Thyroid gland (tissue), 4 donors: ENCODE measurements around the gene SMIM41. TPM values are rescaled to one million over a fixed set of nuclear protein-coding genes. Genes with fewer than 3 reads are reported as not detected.

Experiments
- DNase-seq, 2 donors: peaks; one replicate each; pipeline ENCODE4 v3.0.0-alpha.2; 2019
- H3K27ac ChIP-seq, 3 donors: fragments of 200-600 bp; sonication (generic); 1 replicate in 2 of 3; 2 replicates in 1 of 3; pipeline ENCODE4 v1.5.1; 2016 to 2019; ENCODE audit warnings: mild to moderate bottlenecking in 1 of 3, moderate library complexity in 1 of 3
- H3K27me3 ChIP-seq: fragments of 200-600 bp; sonication (generic); one replicate; pipeline ENCODE4 v1.5.1; 2019
- H3K36me3 ChIP-seq, 2 donors: fragments of 200-600 bp; sonication (generic); one replicate each; pipeline ENCODE4 v1.5.1; 2016 to 2019
- H3K4me1 ChIP-seq, 2 donors: fragments of 200-600 bp; sonication (generic); one replicate each; pipeline ENCODE4 v1.5.1; 2017 to 2019
- H3K4me3 ChIP-seq, 3 donors: fragments of 200-600 bp; sonication (generic); replicated peaks in 1 of 3; 1 replicate in 2 of 3; 2 replicates in 1 of 3; pipeline ENCODE4 v1.5.1; 2016; ENCODE audit warnings: mild to moderate bottlenecking in 1 of 3
- H3K9me3 ChIP-seq: fragments of 200-600 bp; sonication (generic); one replicate; pipeline ENCODE4 v1.5.1; 2017
- POLR2A ChIP-seq, 2 donors: fragments of 450-650 bp; IDR thresholded peaks; one replicate each; pipeline ENCODE4 v1.6.1; 2017; ENCODE audit warnings: antibody characterized with exemption in 2 of 2, mild to moderate bottlenecking in 2 of 2, moderate library complexity in 1 of 2
- WGBS, 2 donors: methylation state at CpG; one replicate each; pipeline ENCODE4 v1.1.5; 2017; 5-methylcytosine and 5-hydroxymethylcytosine counted together
- intact Hi-C: fragments of 100-400 bp; cut with DNase I; formaldehyde crosslinking; loops from one replicate; pipeline ENCODE4 v1.15.1; 2023
- total RNA-seq, 4 donors: library from RNA; depleted of rRNA; stranded (reverse); fragments of >200 nt; gene quantifications; one replicate each; pipeline ENCODE4 v1.2.3, GENCODE V29; 2016
- TF ChIP-seq, protein P1 (sequence below), 6 experiments: fragments of 200-600 bp in 3 of 6; fragments of 450-650 bp in 3 of 6; sonication (generic) in 3 of 6; IDR thresholded peaks; one replicate each; pipeline ENCODE4 v1.5.1; 2016 to 2019; ENCODE audit warnings: antibody characterized with exemption in 6 of 6, mild to moderate bottlenecking in 2 of 6, inconsistent platforms in 1 of 6, moderate library complexity in 1 of 6

The SMIM41 gene
- total RNA-seq, 4 donors from 2014 or later, result 0.67 TPM; not detected in 3

DNA sequence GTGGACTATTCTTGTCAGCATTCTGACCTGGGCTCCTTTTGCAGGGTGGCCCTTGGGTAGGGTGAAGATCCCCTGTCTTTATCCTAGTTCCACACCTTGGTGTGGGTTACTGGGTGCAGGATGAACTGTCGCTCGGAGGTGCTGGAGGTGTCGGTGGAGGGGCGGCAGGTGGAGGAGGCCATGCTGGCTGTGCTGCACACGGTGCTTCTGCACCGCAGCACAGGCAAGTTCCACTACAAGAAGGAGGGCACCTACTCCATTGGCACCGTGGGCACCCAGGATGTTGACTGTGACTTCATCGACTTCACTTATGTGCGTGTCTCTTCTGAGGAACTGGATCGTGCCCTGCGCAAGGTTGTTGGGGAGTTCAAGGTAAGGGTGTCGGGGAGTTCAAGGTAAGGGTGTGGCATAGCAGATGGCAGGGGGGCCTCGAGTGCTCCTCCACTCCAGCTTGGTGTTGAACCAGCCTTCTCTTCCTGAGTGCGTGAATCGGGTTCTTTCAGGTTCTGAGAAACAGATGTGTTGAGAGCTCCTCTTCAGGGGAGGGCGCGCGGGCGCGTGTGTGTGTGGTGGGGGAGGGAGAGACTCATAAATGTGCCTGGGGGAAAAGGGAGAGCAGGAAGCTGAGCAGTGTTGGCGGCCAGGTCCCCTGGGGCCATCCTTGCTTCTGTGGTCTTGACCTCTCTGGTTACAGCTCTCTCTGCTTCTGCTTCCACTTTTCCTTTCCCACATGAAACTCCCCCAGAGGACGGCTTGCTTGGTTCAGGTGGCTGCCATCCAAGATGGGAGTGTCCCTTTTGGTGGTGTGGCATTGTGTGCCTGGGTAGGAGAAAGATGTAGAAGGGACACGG, 5.7 kb upstream of the SMIM41 start:
- Histone ChIP-seq H3K9me3 (no peaks in the 10 kb centered on the region), H3K36me3 (peaks cover 17 to 20% of the 10 kb centered on the region in 2 donors), H3K4me3 (no peak overlapping the region), H3K27ac (peak overlapping the region in 2 of 3 donors; percentile 45 to 83), H3K27me3 (no peaks in the 10 kb centered on the region), H3K4me1 (peaks cover 33 to 45% of the 10 kb centered on the region in 2 donors)
- DNase-seq, result peak in 1 of 2 donors; percentile 50
- WGBS, 2 donors, result 83 to 84% methylated on average over 23 of the region's 23 CpGs
- intact Hi-C loops, result no loop called here
- TF ChIP-seq, protein P1, sequence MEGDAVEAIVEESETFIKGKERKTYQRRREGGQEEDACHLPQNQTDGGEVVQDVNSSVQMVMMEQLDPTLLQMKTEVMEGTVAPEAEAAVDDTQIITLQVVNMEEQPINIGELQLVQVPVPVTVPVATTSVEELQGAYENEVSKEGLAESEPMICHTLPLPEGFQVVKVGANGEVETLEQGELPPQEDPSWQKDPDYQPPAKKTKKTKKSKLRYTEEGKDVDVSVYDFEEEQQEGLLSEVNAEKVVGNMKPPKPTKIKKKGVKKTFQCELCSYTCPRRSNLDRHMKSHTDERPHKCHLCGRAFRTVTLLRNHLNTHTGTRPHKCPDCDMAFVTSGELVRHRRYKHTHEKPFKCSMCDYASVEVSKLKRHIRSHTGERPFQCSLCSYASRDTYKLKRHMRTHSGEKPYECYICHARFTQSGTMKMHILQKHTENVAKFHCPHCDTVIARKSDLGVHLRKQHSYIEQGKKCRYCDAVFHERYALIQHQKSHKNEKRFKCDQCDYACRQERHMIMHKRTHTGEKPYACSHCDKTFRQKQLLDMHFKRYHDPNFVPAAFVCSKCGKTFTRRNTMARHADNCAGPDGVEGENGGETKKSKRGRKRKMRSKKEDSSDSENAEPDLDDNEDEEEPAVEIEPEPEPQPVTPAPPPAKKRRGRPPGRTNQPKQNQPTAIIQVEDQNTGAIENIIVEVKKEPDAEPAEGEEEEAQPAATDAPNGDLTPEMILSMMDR (IDR thresholded peaks at IDR 0.05), result no peak
- TF ChIP-seq POLR2A (IDR thresholded peaks at IDR 0.05), result no peak

DNA sequence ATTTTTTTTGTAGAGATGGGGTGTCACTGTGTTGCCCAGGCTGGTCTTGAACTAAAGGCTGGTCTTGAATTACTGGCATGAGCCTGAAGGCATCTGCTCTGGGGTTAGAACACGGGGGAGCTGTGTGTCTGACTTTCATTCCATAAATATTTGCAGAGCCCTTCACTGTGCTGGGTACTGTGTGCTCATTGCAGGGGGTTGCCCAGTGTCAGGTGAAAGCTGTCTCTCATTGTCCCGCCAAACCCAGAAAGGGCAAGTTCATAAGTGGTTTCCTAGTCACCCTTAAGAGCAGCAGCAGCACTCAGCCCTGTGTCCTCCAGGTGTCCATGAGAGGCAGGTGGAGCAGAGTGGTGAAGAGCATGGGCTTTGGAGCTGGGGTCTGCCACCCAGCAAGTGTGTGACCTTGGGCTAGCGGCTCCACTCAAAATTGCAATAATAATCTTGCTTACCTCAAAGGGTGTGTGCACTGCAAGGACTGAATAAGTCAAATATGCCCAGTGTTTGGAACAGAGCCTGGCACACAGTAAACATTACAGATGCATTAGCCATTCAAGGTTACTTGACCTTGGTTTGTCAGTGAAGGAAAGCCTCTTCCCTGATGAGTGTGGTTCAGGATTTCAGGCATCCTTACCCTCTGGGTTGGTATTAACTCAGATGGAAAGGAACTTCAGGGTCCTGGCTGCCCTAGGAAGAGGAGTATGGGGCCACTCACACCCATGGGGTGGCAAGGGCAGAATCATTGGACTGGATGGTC, 4.4 kb upstream of the SMIM41 start:
- WGBS, 2 donors, result 57 to 73% methylated on average over 3 of the region's 3 CpGs
- peaks cover 17 to 20% of the 10 kb centered on the region in 2 donors for H3K36me3 ChIP-seq
- peak overlapping the region; percentile 45 to 83 (median 50) for H3K27ac ChIP-seq
- no peaks in the 10 kb centered on the region for H3K9me3 ChIP-seq
- H3K4me3 ChIP-seq, result no peak overlapping the region
- peak in 1 of 2 donors; percentile 45 for DNase-seq
- H3K4me1 ChIP-seq, result peaks cover 33 to 41% of the 10 kb centered on the region in 2 donors
- no peaks in the 10 kb centered on the region for H3K27me3 ChIP-seq
- intact Hi-C loops, result no loop called here
- TF ChIP-seq, protein P1 (IDR thresholded peaks at IDR 0.05), result no peak
- no peak for TF ChIP-seq POLR2A (IDR thresholded peaks at IDR 0.05)

DNA sequence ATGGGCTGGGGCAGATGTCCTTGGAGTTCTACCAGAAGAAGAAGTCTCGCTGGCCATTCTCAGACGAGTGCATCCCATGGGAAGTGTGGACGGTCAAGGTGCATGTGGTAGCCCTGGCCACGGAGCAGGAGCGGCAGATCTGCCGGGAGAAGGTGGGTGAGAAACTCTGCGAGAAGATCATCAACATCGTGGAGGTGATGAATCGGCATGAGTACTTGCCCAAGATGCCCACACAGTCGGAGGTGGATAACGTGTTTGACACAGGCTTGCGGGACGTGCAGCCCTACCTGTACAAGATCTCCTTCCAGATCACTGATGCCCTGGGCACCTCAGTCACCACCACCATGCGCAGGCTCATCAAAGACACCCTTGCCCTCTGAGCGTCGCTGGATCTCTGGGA, 2.7 kb upstream of the SMIM41 start:
- Histone ChIP-seq H3K36me3 (peaks cover 17 to 20% of the 10 kb centered on the region in 2 donors), H3K4me1 (peaks cover 21 to 44% of the 10 kb centered on the region in 2 donors), H3K27ac (no peak overlapping the region), H3K27me3 (no peaks in the 10 kb centered on the region), H3K9me3 (no peaks in the 10 kb centered on the region), H3K4me3 (no peak overlapping the region)
- intact Hi-C loops, result no loop called here
- WGBS, 2 donors, result 94 to 97% methylated on average over 15 of the region's 16 CpGs
- no peak for TF ChIP-seq POLR2A (IDR thresholded peaks at IDR 0.05)
- TF ChIP-seq, protein P1 (IDR thresholded peaks at IDR 0.05), result no peak
- no peak for DNase-seq

DNA sequence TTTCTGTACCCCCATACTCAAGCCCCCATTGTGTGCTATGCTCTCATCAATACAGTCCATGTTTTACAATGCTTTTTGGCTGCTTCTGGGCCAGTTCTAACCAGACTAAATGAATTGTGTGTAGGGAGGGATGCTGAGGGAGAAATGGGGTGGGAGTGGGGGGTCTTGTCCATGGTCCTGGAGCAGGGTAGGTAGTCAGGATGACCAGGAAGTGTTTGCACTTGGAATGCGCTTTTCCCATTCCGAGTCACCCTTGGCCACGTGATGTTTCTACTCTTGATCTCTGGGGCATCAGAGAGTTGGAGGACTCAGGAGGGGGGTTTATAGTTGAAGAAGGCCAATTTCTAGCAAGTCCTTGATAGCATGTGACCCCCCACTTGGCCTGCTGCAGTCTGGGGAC, 1.2 kb upstream of the SMIM41 start:
- peaks cover 23 to 48% of the 10 kb centered on the region in 2 donors for H3K4me1 ChIP-seq
- TF ChIP-seq POLR2A (IDR thresholded peaks at IDR 0.05), result no peak
- TF ChIP-seq, protein P1 (IDR thresholded peaks at IDR 0.05), result no peak
- H3K4me3 ChIP-seq, result no peak overlapping the region
- no peak overlapping the region for H3K27ac ChIP-seq
- no peaks in the 10 kb centered on the region for H3K9me3 ChIP-seq
- DNase-seq, result no peak
- peaks cover 17 to 20% of the 10 kb centered on the region in 2 donors for H3K36me3 ChIP-seq
- no peaks in the 10 kb centered on the region for H3K27me3 ChIP-seq
- 84 to 86% methylated on average over 3 of the region's 3 CpGs for WGBS, 2 donors
- intact Hi-C loops, result no loop called here
